H1 (cell line): ENCODE results near the gene TCF4. TPM values are rescaled to one million over a fixed set of nuclear protein-coding genes. Genes with fewer than 3 reads are reported as not detected.

ENCODE experiments used
- EZH2 ChIP-seq: fragments of 200-600 bp; sonication (generic); IDR thresholded peaks from 2 replicates; pipeline ENCODE4 v1.7.1; 2012; ENCODE audit warnings: low read depth, mild to moderate bottlenecking, moderate library complexity, low read length, inconsistent platforms; ENCODE audit not compliant: severe bottlenecking
- SIRT6 ChIP-seq: IDR thresholded peaks from one replicate; pipeline ENCODE4 v1.7.1; 2012; ENCODE audit warnings: low read length, inconsistent platforms
- polyA plus RNA-seq, 7 experiments: library from polyadenylated mRNA; depleted of rRNA in 3 of 7; stranded (reverse) in 5 of 7; unstranded in 2 of 7; fragments of >200 nt in 5 of 7; fragments of 200-250 nt in 2 of 7; gene quantifications; 1 replicate in 5 of 7; 2 replicates in 1 of 7; 4 replicates in 1 of 7; pipeline versions ENCODE4 v1.2.1 to v1.2.3, GENCODE V29; 2011 to 2013; ENCODE audit warnings: missing spikeins in 2 of 7, mixed read lengths in 2 of 7
- total RNA-seq: library from RNA; stranded (reverse); fragmentation: NEBNext Ultra II Directional; extraction: Animal tissue kit (Norgen Biotek cat#: 25700); gene quantifications from 2 replicates; pipeline ENCODE4 v1.2.1, GENCODE V29; 2021

Gene TCF4
- total and polyA plus RNA-seq, 2 of the 8 experiments (the other 6 are each of a cell fraction or from before 2014, with no cell fraction given) = 59.3 to 118 TPM

DNA sequence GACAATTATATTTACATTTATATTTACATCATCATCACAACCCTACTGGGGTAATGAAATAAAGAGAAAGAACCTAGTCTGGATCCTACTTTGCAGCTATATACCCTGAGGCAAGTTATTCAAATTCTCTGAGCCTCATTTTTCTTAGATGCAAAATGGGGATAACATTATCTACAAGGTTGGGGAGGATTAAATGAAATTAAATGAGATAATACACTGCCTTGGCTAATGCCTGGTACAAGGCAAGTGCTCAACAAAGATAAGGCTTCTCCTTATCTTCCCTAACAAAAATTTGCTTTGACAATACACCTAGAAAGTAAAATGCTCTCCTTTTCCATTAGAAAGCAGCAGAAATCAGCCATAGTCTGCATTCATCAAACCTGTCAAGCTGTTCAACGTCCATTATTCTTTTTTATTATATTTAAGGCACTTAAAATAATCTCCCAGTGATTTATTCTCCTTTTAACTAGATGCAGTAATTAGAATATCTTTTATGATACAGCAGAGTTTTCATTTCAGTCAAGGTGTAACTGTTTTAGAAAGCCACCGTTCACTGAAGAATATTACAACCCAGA, 44.8 kb downstream of the TCF4 start (continued):
- TF ChIP-seq EZH2 (no peak), SIRT6 (no peak)
